Measurements from ENCODE around the gene THSD7B. TPM values are rescaled to one million over a fixed set of nuclear protein-coding genes. Genes with fewer than 3 reads are reported as not detected.

The THSD7B gene
- total and polyA plus RNA-seq, 2 experiments from 2014 or later: 0.86 to 3.8 TPM

DNA sequence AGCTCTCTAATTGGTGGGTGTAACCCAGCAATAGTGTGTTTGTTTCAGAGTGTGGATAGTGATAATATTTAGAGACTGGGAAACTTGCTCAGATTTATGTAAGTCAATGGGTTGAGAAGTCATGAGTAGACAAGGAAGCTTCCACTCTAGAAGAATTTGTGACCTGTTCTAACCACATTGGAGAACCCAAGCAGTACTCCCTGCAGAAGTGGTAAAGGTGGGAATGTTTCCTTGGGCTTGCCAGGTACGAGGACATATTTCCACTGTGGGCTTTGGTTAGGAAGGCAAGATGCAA lies 350.4 kb downstream of the THSD7B start:
- TF ChIP-seq, protein P1, sequence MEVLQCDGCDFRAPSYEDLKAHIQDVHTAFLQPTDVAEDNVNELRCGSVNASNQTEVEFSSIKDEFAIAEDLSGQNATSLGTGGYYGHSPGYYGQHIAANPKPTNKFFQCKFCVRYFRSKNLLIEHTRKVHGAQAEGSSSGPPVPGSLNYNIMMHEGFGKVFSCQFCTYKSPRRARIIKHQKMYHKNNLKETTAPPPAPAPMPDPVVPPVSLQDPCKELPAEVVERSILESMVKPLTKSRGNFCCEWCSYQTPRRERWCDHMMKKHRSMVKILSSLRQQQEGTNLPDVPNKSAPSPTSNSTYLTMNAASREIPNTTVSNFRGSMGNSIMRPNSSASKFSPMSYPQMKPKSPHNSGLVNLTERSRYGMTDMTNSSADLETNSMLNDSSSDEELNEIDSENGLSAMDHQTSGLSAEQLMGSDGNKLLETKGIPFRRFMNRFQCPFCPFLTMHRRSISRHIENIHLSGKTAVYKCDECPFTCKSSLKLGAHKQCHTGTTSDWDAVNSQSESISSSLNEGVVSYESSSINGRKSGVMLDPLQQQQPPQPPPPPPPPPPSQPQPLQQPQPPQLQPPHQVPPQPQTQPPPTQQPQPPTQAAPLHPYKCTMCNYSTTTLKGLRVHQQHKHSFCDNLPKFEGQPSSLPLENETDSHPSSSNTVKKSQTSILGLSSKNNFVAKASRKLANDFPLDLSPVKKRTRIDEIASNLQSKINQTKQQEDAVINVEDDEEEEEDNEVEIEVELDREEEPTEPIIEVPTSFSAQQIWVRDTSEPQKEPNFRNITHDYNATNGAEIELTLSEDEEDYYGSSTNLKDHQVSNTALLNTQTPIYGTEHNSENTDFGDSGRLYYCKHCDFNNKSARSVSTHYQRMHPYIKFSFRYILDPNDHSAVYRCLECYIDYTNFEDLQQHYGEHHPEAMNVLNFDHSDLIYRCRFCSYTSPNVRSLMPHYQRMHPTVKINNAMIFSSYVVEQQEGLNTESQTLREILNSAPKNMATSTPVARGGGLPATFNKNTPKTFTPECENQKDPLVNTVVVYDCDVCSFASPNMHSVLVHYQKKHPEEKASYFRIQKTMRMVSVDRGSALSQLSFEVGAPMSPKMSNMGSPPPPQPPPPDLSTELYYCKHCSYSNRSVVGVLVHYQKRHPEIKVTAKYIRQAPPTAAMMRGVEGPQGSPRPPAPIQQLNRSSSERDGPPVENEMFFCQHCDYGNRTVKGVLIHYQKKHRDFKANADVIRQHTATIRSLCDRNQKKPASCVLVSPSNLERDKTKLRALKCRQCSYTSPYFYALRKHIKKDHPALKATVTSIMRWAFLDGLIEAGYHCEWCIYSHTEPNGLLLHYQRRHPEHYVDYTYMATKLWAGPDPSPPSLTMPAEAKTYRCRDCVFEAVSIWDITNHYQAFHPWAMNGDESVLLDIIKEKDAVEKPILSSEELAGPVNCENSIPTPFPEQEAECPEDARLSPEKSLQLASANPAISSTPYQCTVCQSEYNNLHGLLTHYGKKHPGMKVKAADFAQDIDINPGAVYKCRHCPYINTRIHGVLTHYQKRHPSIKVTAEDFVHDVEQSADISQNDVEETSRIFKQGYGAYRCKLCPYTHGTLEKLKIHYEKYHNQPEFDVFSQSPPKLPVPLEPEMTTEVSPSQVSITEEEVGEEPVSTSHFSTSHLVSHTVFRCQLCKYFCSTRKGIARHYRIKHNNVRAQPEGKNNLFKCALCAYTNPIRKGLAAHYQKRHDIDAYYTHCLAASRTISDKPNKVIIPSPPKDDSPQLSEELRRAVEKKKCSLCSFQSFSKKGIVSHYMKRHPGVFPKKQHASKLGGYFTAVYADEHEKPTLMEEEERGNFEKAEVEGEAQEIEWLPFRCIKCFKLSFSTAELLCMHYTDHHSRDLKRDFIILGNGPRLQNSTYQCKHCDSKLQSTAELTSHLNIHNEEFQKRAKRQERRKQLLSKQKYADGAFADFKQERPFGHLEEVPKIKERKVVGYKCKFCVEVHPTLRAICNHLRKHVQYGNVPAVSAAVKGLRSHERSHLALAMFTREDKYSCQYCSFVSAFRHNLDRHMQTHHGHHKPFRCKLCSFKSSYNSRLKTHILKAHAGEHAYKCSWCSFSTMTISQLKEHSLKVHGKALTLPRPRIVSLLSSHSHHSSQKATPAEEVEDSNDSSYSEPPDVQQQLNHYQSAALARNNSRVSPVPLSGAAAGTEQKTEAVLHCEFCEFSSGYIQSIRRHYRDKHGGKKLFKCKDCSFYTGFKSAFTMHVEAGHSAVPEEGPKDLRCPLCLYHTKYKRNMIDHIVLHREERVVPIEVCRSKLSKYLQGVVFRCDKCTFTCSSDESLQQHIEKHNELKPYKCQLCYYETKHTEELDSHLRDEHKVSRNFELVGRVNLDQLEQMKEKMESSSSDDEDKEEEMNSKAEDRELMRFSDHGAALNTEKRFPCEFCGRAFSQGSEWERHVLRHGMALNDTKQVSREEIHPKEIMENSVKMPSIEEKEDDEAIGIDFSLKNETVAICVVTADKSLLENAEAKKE (CRISPR knock-in tag; IDR thresholded peaks at IDR 0.05): no peak
- TF ChIP-seq JUNB (IDR thresholded peaks at IDR 0.05; ENCODE audit: unreplicated experiment): no peak
- no peak for TF ChIP-seq NANOG (IDR thresholded peaks at IDR 0.05; ENCODE audit: borderline replicate concordance)
- TF ChIP-seq ZNF114 (CRISPR knock-in tag; IDR thresholded peaks at IDR 0.05): no peak
- TF ChIP-seq ZNF331 (CRISPR knock-in tag; IDR thresholded peaks at IDR 0.05; ENCODE audit: low read depth): no peak
- TF ChIP-seq POLR2AphosphoS5 (IDR thresholded peaks at IDR 0.05; ENCODE audit: low read depth): no peak
- TF ChIP-seq EZH2phosphoT487 (IDR thresholded peaks at IDR 0.05; ENCODE audit: unreplicated experiment): no peak
- TF ChIP-seq STAT1 (IDR thresholded peaks at IDR 0.05; ENCODE audit: unreplicated experiment): no peak
- H3K4me1 Mint-ChIP-seq: 0 out of 3 replicates have a peak, but pooled peaks cover 2% of the 10 kb centered on the region
- no peaks in the 10 kb centered on the region for H3K9me3 Mint-ChIP-seq
- no peak for DNase-seq (ENCODE audit: low spot score)
- Histone ChIP-seq H3K27me3 (ENCODE audit: insufficient read depth) (no peaks in the 10 kb centered on the region), H3K4me3 (no peak overlapping the region), H4K20me1 (replicated peaks; ENCODE audit: insufficient read depth) (no peaks in the 10 kb centered on the region), H2AFZ (no peak overlapping the region), H3K27ac (ENCODE audit: low read depth) (no peak overlapping the region), H3F3A (replicated peaks; ENCODE audit: low read depth) (no peaks in the 10 kb centered on the region), H3K79me2 (replicated peaks; ENCODE audit: insufficient read depth) (no peaks in the 10 kb centered on the region), H3K4me2 (no peak overlapping the region), H3K4me1 (ENCODE audit: insufficient read depth) (no peaks in the 10 kb centered on the region), H3K9me2 (ENCODE audit: insufficient read depth) (no peaks in the 10 kb centered on the region), H3K36me3 (ENCODE audit: insufficient read depth) (no peaks in the 10 kb centered on the region)
- no peaks in the 10 kb centered on the region for H3K36me3 Mint-ChIP-seq (ENCODE audit: low read depth)
- H3K27ac Mint-ChIP-seq: no peak overlapping the region
- no peaks in the 10 kb centered on the region for H3K27me3 Mint-ChIP-seq (ENCODE audit: insufficient read depth, low read depth, poor library complexity)
- no peak for ATAC-seq
- no peak overlapping the region for H3K4me3 Mint-ChIP-seq

DNA sequence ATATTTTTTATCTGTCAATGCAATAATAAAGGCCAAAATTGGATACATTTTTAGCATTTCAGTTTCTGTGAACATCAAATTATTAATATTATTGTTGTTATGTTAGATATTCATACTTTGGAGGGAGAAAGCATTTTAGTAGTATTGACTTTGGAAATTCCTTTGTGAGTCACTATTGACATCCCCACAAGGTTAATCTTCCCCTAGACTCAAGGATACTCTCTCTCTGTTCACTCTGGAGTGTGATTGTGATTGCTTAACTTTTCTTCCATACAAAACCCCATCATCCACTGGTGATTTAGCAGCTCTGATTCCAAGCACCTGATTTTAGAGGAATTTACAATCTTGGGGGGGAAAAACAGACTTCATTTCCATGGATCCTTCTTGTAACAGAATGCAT lies 352.0 kb downstream of the THSD7B start:
- no peaks in the 10 kb centered on the region for H3K27me3 Mint-ChIP-seq (ENCODE audit: insufficient read depth, low read depth, poor library complexity)
- Histone ChIP-seq H2AFZ (no peak overlapping the region), H3K79me2 (replicated peaks; ENCODE audit: insufficient read depth) (no peaks in the 10 kb centered on the region), H4K20me1 (replicated peaks; ENCODE audit: insufficient read depth) (no peaks in the 10 kb centered on the region), H3K27me3 (ENCODE audit: insufficient read depth) (no peaks in the 10 kb centered on the region), H3F3A (replicated peaks; ENCODE audit: low read depth) (no peaks in the 10 kb centered on the region), H3K4me2 (no peak overlapping the region), H3K27ac (ENCODE audit: low read depth) (no peak overlapping the region), H3K4me3 (no peak overlapping the region), H3K9me2 (ENCODE audit: insufficient read depth) (no peaks in the 10 kb centered on the region; the same call in 1 of the 2 replicates), H3K36me3 (ENCODE audit: insufficient read depth) (no peaks in the 10 kb centered on the region), H3K4me1 (ENCODE audit: insufficient read depth) (no peaks in the 10 kb centered on the region)
- H3K9me3 Mint-ChIP-seq: no peaks in the 10 kb centered on the region
- no peak overlapping the region for H3K4me3 Mint-ChIP-seq
- no peak for ATAC-seq
- no peak overlapping the region for H3K27ac Mint-ChIP-seq
- no peak for TF ChIP-seq EZH2 (IDR thresholded peaks at IDR 0.05; ENCODE audit: low read depth, unreplicated experiment)
- TF ChIP-seq ZNF114 (CRISPR knock-in tag; IDR thresholded peaks at IDR 0.05): no peak
- TF ChIP-seq, protein P2, sequence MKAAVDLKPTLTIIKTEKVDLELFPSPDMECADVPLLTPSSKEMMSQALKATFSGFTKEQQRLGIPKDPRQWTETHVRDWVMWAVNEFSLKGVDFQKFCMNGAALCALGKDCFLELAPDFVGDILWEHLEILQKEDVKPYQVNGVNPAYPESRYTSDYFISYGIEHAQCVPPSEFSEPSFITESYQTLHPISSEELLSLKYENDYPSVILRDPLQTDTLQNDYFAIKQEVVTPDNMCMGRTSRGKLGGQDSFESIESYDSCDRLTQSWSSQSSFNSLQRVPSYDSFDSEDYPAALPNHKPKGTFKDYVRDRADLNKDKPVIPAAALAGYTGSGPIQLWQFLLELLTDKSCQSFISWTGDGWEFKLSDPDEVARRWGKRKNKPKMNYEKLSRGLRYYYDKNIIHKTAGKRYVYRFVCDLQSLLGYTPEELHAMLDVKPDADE (IDR thresholded peaks at IDR 0.05): no peak
- no peak for DNase-seq (ENCODE audit: low spot score)
- H3K36me3 Mint-ChIP-seq (ENCODE audit: low read depth): no peaks in the 10 kb centered on the region
- H3K4me1 Mint-ChIP-seq: 0 out of 3 replicates have a peak, but pooled peaks cover 2% of the 10 kb centered on the region
